Endothelial cell of umbilical vein (primary cell): ENCODE data around the gene ZDHHC11B. TPM values are rescaled to one million over a fixed set of nuclear protein-coding genes. Genes with fewer than 3 reads are reported as not detected.
A peak's percentile ranks its signal among the peaks of the same experiment; 100 is the strongest.
"Not testable (repeated sequence)": the region's sequence is repeated elsewhere in the genome, so short reads cannot be mapped to it uniquely, and the experiment has no call there.

ENCODE experiments used
- BruUV-seq: library from RNA; stranded (reverse); fragments of 400-500 nt; replicated peaks from 2 replicates; lab custom pipeline; 2021; lab: Mats Ljungman, UMichigan
- CTCF ChIA-PET: fragments of 300-600, 350-600 bp; sonication (Branson Sonifier 250); formaldehyde crosslinking; loops from one replicate; lab custom pipeline; 2021; ENCODE audit warnings: antibody characterized with exemption, inconsistent platforms; lab: Charles Lee
- POLR2A ChIA-PET: fragments of 300-600, 350-600 bp; sonication (Branson Sonifier 250); formaldehyde crosslinking; loops from one replicate; lab custom pipeline; 2021; ENCODE audit warnings: antibody characterized with exemption, inconsistent platforms; lab: Charles Lee
- DNase-seq: peaks from one replicate; pipeline ENCODE4 v3.0.0-alpha.2; 2011; ENCODE audit warnings: low read depth, low spot score
- FAIRE-seq: peaks from 2 replicates; lab custom pipeline; 2011; peaks lifted over from hg19 to GRCh38; lab: Jason Lieb, UNC
- H2AFZ ChIP-seq: 2 replicates; pipeline ENCODE4 v1.6.0; 2012; ENCODE audit warnings: low read depth, low read length, control low read depth, inconsistent platforms
- H3K27ac ChIP-seq: 2 replicates; pipeline ENCODE4 v1.5.1; 2011; ENCODE audit warnings: low read depth, mild to moderate bottlenecking, control low read depth, low read length, moderate library complexity; ENCODE audit not compliant: insufficient read depth
- H3K27me3 ChIP-seq, 2 experiments: 2 replicates each; pipeline versions ENCODE4 v1.6.0 to v1.6.1; 2011; ENCODE audit warnings: low read length in 2 of 2, mixed read lengths in 1 of 2; ENCODE audit not compliant: control insufficient read depth in 2 of 2, insufficient read depth in 2 of 2
- H3K36me3 ChIP-seq, 2 experiments: 2 replicates in 1 of 2; 3 replicates in 1 of 2; pipeline ENCODE4 v1.5.1; 2011; ENCODE audit warnings: low read length in 2 of 2, mild to moderate bottlenecking in 1 of 2, moderate library complexity in 1 of 2; ENCODE audit not compliant: control insufficient read depth in 2 of 2, insufficient read depth in 2 of 2; ENCODE audit errors: extremely low read depth in 1 of 2
- H3K4me1 ChIP-seq: 3 replicates; pipeline ENCODE4 v1.5.1; 2011; ENCODE audit warnings: mild to moderate bottlenecking, low read length; ENCODE audit not compliant: control insufficient read depth, insufficient read depth; ENCODE audit errors: extremely low read depth
- H3K4me2 ChIP-seq: 2 replicates; pipeline ENCODE4 v1.6.1; 2011; ENCODE audit warnings: low read length, control low read depth, mixed read lengths; ENCODE audit not compliant: insufficient read depth
- H3K4me3 ChIP-seq, 3 experiments: fragments of 200-600 bp in 1 of 3; sonication (generic), shearing (Covaris generic) in 1 of 3; replicated peaks in 1 of 3; 2 replicates each; pipeline ENCODE4 v1.5.1; 2011 to 2016; ENCODE audit warnings: control low read depth in 3 of 3, low read length in 3 of 3, mild to moderate bottlenecking in 2 of 3, inconsistent platforms in 1 of 3, low read depth in 1 of 3, moderate library complexity in 1 of 3; ENCODE audit not compliant: insufficient read depth in 1 of 3
- H3K79me2 ChIP-seq: 2 replicates; pipeline ENCODE4 v1.6.0; 2012; ENCODE audit warnings: low read length, inconsistent platforms; ENCODE audit not compliant: control insufficient read depth, insufficient read depth
- H3K9ac ChIP-seq: replicated peaks from 2 replicates; pipeline ENCODE3; 2011; ENCODE audit warnings: low read length, control low read depth; ENCODE audit not compliant: insufficient read depth; ENCODE audit errors: extremely low read depth
- H3K9me1 ChIP-seq: replicated peaks from 3 replicates; pipeline ENCODE4 v1.6.0; 2011; ENCODE audit warnings: mild to moderate bottlenecking, low read length; ENCODE audit not compliant: control insufficient read depth, insufficient read depth; ENCODE audit errors: extremely low read depth
- H3K9me3 ChIP-seq: replicated peaks from 2 replicates; pipeline ENCODE4 v1.5.1; 2012; ENCODE audit warnings: low read length, inconsistent platforms; ENCODE audit not compliant: control insufficient read depth, insufficient read depth
- H4K20me1 ChIP-seq: replicated peaks from 2 replicates; pipeline ENCODE3; 2011; ENCODE audit warnings: mild to moderate bottlenecking, low read length; ENCODE audit not compliant: control insufficient read depth, insufficient read depth; ENCODE audit errors: extremely low read depth
- dilution Hi-C: fragments of 300-500 bp; cut with MboI; formaldehyde crosslinking; loops from one replicate; pipeline ENCODE4 v1.15.0; 2019; ENCODE audit warnings: low sequenced_read_pairs; ENCODE audit not compliant: extremely low pct_ligation_motif_present
- intact Hi-C: fragments of 100-400 bp; cut with micrococcal nuclease; formaldehyde crosslinking; loops from one replicate; pipeline ENCODE4 v1.10.0; 2022
- polyA plus RNA-seq, 4 experiments: library from polyadenylated mRNA; depleted of rRNA in 3 of 4; stranded (reverse) in 3 of 4; unstranded in 1 of 4; fragments of >200 nt; gene quantifications; 2 replicates each; pipeline versions ENCODE4 v1.2.1 to v1.2.3, GENCODE V29; 2011 to 2012; ENCODE audit warnings: missing spikeins in 1 of 4
- total RNA-seq: library from RNA; stranded (reverse); gene quantifications from 2 replicates; pipeline ENCODE4 v1.2.3, GENCODE V29; 2021

ZDHHC11B gene
- total and polyA plus RNA-seq, 2 donors (not counting 3 experiments of a cell fraction or from before 2014, with no cell fraction given), result not detected

GRCh38 chr5:787857-788233 lies 3.3 kb upstream of the ZDHHC11B start:
- H3K36me3 ChIP-seq, FAIRE-seq, H3K9ac ChIP-seq, H3K27ac ChIP-seq, H4K20me1 ChIP-seq, H3K4me1 ChIP-seq, POLR2A ChIA-PET, intact Hi-C loops, H3K27me3 ChIP-seq, H3K9me1 ChIP-seq, H3K4me3 ChIP-seq, BruUV-seq, CTCF ChIA-PET, H2AFZ ChIP-seq, H3K9me3 ChIP-seq, H3K79me2 ChIP-seq, DNase-seq, dilution Hi-C loops, H3K4me2 ChIP-seq: not testable (repeated sequence)

DNA sequence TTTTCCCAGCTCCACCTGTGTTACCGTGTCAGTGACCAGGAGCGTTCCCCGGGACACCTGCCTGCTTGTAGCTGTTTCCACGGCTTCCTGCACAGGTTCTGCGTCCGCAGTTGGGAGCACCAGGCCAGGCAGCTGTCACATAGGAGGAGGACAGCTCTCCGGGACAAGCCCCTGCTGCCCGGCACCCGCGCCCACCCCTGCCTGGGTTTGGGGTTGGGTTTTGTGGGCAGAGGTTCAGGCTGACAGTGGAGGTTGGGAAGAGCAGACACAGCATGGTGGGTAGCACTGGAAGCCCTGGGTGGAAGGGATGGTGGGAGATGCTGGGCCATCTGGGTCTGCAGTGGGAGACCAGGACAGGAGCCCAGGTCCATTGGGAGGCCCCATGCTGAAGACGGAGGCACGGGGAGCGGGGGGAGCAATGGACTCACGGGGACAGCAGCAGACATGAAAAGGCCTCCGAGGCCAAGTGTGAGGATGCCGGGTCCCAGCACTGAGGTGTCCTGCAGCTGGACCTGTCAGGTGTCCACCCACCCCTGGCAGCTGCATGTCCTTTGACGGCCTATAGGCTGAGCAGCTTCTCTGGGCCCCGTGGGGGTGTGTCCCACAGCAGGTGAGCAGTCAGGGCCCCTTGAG lies 2.8 kb upstream of the ZDHHC11B start:
- not testable (repeated sequence) for H3K9ac ChIP-seq

GRCh38 chr5:785181-785705 lies 714 bp upstream of the ZDHHC11B start:
- H3K27ac ChIP-seq, H3K4me1 ChIP-seq, H3K79me2 ChIP-seq, H2AFZ ChIP-seq, H4K20me1 ChIP-seq, H3K27me3 ChIP-seq, H3K36me3 ChIP-seq, CTCF ChIA-PET, dilution Hi-C loops, H3K4me2 ChIP-seq, BruUV-seq, H3K9ac ChIP-seq, H3K9me1 ChIP-seq, POLR2A ChIA-PET, FAIRE-seq, H3K9me3 ChIP-seq, DNase-seq: not testable (repeated sequence)
- intact Hi-C loops, result loop anchor here (2.0 kb wide), 1 partner anchor 92 kb away; the partner anchor contains the start of gene TPPP
- peak overlapping the region in 1 of 3 experiments; percentile 52 for H3K4me3 ChIP-seq

More for the DNA sequence above, 2.8 kb upstream of the ZDHHC11B start:
- CTCF ChIA-PET, H3K4me3 ChIP-seq, H3K4me1 ChIP-seq, H3K79me2 ChIP-seq, POLR2A ChIA-PET, DNase-seq, intact Hi-C loops, BruUV-seq, FAIRE-seq, H3K27me3 ChIP-seq, H3K9me3 ChIP-seq, H3K9me1 ChIP-seq, H4K20me1 ChIP-seq, H3K36me3 ChIP-seq, H3K4me2 ChIP-seq, H2AFZ ChIP-seq, dilution Hi-C loops, H3K27ac ChIP-seq: not testable (repeated sequence)

GRCh38 chr5:783881-784427 lies 575 bp downstream of the ZDHHC11B start:
- H3K79me2 ChIP-seq, H3K27ac ChIP-seq, H3K9me3 ChIP-seq, POLR2A ChIA-PET, H3K9ac ChIP-seq, dilution Hi-C loops, H3K9me1 ChIP-seq, FAIRE-seq, CTCF ChIA-PET, H2AFZ ChIP-seq, H3K27me3 ChIP-seq, H3K4me1 ChIP-seq, DNase-seq, BruUV-seq, H4K20me1 ChIP-seq, H3K36me3 ChIP-seq: not testable (repeated sequence)
- intact Hi-C loops, result loop anchor here (2.0 kb wide), 1 partner anchor 91 kb away; the partner anchor contains the start of gene TPPP
- H3K4me2 ChIP-seq, result peak overlapping the region; percentile 24
- H3K4me3 ChIP-seq, result peak overlapping the region in 1 of 3 experiments; percentile 52
